ENCODE results near the gene KLF15.

The KLF15 gene

DNA sequence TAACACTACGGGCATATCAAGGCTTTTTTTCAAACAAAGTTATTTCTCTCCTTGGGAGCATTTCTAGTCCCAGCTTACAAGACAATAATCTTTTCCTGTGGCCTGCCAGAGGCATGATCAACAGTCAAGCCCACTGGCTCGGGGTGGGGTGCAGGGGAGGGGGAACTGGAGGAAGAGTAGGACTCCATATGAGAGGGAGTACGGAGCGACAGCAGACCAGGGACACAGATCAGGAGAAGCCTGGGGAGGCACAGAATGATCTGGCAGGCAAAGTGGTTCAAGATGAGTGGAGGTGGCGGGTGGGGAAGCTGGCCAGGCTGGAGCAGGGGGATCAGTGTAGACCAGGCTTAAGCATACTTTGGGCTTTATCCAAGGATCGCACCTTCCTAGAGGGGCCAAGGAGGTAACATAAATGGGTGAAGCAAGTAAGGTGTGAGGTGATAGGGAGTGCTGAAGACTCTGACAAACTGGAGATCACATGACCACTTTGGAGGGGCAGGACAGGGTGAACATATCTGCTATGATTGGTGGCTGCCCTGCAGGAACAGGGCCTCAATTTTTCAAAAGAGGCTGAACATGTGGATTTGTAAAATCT lies 37.4 kb downstream of the KLF15 start:
- no peak for DNase-seq

DNA sequence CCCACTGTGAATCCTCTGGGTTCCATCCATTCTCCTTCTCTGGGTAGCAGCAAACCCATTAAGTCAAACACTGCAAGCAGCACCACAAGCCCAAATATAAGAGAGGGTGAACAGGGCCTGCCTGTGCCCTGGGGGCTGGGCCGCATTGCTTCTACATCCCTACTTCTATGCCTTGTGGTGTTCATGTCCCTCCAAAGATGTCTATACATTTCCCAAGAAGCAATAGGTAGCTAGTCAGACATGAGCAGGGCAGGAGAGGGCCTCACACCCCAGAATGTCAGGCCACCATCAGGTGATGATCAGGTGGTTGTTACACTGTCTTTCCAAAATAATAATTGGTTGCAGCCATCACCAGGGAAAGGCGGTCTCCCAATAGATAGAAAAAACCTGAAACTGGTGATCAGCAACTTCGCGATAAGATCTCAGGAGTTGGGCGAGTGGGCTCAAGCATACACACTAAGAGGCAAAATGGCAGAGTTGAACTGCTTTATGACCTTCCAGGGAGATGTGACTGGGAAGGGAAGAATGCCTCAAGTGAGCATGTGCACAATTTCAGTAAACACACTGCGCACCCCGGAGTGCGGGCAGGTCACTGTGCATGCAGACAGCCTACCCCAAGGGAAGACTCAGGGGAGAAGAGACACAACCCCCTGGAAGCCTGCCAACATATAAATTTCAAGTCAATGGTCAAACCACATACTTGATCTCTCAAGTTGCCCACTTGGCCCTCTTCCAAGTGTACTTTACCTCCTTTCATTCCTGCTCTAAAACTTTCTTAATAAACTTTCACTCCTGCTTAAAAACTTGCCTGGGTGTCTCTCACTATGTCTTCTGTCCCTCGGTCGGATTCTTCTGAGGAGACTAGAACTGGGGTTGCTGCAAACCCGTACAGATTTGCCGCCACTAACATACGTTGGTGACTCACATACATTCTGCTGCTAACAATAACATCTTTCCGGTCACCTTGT lies 39.9 kb downstream of the KLF15 start:
- no peak for DNase-seq

DNA sequence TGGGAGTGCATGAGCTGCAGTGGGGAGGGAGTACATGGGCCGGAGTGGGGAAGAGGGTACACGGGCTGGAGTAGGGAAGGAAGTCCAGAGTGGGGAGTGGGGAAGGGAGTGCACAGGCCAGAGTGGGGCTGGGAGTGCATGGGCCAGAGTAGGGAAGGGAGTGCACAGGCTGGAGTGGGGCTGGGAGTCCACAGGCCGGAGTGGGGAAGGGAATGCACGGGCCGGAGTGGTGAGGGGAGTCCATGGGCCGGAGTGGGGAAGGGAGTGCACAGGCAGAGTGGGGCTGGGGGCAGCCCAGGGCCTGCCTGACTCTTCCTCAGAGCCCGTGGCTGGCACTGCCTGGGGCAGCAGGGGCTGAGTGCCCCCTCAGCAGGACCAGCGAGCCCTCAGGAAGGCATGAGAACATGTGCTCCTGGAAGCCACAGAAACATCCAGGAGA lies 40.7 kb downstream of the KLF15 start:
- DNase-seq: no peak

DNA sequence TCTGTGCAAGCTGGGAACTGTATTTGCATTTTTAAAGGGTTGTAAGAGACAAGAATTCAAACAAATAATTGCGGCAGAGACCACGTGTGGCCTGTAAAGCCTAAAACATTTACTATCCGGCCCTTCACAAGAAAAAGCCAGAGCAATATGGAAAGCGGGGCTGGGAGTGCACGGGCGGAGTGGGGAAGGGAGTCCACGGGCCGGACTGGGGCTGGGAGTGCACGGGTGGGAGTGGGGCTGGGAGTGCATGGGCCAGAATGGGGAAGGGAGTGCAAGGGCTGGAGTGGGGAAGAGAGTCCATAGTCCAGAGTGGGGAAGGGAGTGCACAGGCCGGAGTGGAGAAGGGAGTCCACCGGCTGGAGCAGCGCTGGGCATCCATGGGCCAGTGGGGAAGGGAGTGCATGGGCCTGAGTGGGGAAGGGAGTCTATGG lies 41.2 kb downstream of the KLF15 start:
- DNase-seq: no peak

DNA sequence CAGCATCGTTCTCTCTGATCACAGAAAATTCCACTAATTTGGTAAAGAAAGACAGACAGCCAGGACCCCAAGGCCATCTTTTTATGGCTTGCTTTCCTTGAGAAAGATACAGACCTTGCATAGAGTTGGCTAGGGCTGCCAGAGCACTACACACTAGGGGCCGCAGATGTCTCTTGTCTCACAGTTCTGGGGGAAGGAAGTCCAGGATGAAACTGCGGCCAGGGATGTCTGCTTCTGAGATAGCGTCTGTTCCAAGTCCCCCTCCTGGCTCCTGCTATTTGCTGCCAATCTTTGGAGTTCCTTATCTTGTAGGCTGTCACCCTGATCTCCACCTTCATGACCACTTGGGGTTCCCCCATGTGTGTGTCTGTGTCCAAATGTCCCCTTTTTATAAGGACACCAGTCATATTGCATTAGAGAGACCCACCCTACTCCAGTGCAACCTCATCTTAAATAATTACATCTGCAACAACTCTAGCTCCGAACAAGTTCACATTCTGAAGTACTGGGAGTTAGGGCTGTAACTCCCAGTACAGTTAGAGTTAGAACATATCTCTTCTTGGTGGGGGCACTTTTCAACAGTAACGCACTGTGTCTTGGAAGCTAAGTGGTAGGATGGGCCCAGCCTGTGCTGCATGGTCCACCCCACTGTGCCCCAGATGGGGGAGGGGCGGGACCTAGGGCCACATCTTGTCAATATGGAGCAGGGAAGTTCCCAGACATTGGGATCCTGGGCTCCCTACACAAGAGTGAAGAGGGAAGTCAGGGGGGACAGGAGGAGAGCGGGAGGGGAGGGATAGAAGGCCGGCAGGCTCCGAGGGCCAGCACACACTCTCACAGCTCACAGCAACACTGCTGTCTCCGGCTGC lies 42.2 kb downstream of the KLF15 start:
- no peak for DNase-seq

DNA sequence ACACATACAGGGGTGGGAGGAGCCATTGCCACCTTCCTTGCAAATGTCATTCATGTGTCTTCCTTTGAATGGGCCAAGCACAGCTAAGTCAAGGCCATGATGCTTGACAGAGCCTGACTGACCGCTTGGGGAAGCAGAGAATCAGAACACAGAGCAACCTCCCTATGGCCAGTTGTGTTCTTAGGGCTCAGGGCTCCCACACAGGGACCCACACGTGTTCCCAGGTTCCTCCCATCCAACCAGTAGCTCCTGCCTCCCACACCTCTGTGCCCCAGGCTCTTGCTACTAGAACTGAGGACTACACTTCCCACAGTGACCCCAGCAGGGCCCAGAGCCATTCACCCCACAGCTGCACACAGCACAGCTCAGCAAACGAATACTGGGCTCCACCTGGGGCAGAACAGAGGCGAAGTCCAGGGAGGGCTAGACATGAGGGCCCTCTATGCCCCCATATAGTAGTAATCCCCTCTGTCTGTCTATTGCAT lies 42.9 kb downstream of the KLF15 start:
- DNase-seq: no peak

DNA sequence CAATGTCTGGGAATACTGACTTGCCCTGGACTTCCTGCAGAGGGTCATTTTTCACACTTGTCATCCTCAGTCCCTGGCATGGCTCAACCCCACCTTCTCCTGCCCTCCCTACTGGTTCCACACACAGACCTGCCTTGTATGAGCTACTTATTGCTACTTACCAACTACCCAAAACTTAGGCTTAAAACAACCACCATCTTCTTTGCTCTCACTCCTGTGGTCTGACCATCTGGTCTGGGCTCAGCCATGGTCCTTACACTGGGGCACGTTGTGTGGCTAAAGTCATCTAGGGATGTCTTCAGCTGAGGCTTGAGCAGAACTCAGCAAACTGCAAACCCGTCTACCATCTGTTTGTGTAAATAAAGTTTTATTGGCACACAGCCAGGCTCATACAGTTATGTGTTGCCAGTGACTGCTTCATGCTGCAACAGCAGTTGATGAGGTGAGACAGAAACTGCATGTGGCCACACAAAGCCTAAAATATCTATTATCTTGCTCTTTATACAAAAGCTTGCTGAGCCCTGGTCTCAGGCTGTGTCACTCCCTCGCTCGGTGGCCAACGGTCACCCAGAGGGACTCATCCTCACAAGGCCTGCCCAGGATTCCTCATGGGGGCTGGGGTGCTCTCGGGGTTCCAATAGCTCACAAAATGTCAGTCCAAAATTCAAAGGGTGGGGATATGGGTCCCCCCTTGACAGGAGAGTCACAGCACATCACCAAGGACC lies 43.5 kb downstream of the KLF15 start:
- DNase-seq: peak in 1 of 2 experiments; percentile 16

DNA sequence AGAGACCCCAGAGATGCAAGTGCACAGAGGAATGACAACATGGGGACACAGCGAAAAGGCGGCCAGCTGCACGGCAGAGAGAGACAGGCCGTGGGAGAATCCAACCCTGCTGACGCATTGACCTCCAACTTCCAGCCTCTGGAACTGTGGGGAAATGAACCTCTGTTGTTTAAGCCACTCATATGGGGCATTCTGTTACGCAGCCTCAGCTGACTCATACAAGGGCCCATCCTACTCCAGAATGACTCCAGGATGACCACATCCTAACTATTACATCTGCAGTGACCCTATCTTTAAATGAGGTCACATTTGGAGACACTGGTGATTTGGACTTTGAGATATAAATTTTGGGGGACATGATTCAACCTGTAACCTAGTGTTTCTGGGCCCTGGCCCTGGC lies 44.0 kb downstream of the KLF15 start:
- DNase-seq: no peak

DNA sequence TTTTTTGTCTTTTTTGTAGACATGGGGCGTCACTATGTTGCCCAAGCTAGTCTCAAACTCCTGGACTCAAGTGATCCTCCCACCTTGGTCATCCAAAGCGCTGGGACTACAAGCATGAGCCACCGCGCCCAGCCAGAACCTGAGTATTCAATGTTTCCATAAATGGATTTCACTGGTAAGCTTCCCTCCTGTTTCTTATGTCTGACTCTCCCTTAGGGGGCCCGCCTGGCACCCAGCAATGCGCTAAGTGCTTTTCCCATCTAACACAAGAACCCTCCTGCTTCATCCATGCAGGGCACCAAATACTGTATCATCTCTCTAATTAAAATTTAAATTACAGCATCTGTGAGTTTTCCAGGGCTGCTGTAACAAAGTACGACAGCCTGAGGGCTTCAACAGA lies 44.9 kb downstream of the KLF15 start:
- DNase-seq: no peak

DNA sequence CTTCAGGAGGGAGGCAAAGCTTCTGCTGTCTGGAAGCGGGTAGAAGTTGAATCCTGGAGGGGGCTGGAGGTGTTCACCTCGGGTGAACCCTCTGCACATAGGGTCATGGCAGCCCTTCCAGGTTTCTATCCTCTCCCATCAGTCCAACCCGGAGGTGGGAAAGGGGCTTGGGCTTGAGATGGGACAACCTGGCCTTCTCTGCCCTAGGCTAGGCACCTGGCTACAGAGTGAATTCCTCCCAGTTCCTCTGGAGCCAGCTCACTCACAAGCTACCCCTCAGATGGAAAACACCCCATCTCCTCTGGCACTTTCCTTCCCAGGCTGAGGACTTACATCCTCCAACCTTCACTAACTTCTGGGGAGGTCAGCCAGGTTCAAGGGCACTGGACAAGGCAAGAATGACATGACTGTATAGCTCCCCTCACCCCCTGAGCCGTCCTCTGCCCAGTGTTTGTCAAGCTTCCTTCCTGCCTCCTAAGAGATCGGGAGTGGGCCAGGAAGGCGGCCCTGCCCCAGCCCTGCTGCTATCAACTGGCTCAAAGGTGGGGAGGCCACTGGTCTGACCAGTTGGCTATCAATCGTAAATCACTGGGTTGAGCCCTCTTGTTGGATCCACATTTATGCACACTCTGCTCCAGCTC lies 45.8 kb downstream of the KLF15 start:
- no peak for DNase-seq

DNA sequence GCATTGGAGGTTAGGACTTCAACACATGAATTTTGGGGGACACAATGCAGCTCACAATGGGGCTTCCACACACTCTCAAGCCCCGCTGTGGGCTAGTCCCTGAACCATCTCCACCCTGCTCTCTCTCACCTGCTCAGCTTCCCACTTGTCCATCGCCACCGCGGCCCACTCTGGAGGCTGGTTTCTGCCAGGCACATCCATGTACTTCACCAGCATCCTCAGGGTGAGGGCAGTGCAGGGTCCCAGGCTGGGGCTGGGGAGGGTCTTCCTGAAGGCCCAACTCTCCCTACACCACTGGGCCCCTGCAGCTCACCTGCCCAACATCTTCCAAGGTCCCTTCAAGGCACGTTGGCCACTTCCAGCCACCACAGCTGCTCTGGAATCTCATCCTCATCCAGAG lies 46.4 kb downstream of the KLF15 start:
- no peak for DNase-seq

DNA sequence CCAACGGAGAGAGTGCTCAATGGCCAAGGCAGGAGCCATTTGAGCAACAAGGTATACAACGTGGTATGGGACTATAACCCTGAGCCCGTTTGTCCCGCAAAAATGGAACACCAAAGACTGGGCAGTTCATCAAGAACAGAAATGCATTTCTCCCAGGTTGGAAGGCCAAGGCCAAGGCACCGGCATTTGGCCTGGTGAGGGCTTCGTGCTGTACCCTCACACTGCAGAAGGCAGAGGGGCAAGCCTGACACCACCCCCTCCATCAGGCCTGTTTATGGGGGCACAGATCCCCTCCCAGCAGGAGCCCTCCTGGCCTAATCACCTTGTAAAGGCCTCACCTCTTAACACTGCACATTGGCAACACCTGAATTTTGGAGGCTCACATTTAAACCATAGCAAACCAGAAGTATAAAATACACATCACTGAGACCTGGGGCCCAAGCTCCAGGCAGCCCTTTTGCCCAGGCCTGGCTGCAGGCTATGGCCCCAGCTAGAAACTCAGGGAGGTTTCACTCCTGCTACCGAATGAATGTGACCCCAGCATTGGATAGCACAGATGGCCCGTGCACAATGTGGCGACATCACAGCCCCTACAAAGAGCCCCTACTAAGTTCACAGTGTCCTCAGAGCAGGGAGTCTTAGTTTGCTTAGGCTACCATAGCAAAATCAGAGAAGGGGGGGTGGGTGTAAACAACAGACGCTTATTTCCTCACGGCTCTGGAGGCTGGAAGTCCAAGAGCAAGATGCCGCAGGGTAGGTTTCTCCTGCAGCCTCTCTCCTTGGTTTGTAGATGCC lies 47.1 kb downstream of the KLF15 start:
- DNase-seq: no peak

DNA sequence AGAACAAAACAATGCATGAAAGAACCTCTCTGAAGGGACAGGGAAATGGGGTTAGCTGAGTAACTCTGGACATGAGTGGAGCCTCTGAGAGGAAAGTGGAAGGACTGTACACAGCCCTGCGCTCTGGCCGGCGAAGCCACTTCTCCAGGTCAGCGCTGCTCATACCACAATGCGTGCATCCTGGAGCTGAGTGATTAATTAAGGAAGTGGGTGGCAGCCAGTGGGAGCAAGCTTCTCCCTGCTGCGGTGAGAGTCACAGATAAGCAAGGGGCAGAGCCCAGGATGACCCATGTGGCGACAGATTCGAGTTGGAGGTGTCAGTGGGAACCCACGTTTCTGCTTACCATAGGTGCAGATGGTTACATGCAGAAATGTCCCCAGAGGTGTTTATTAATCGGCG lies 48.0 kb downstream of the KLF15 start:
- no peak for DNase-seq

DNA sequence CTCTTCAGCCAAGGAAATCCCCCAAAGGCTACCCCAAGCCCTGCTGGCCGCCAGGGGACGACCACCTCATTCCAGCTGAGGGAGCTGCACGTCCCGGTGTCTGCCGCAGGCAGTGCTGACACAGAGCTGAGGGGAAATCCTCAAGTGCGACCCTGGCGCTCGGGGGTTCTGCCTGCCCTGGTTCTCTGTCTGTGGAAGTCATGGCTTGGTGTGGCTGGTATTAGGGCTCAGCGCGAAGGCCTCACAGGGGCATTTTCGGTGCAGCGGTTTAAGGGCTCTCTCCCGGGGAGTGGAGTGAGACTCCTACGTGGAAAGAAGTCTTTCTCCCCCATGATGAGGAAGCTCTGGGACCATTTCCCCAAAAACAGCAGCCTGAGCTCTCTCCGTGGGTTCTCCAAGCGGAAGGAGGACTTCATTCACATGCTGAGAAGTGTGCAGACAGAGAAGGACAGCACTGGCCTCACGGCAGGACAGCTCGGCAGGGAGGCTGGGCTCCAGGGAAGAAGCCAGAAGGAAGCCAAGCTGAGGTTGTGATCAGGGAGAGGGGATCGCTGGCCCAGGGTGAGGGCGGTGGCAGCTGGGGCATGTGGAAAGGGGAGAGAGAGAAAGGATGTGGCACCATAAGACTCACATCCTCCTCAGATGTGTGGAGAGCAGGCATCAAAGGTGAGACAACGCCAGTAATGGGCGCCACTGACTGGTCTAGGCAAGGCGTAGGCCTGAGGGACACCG lies 48.6 kb downstream of the KLF15 start:
- no peak for DNase-seq

DNA sequence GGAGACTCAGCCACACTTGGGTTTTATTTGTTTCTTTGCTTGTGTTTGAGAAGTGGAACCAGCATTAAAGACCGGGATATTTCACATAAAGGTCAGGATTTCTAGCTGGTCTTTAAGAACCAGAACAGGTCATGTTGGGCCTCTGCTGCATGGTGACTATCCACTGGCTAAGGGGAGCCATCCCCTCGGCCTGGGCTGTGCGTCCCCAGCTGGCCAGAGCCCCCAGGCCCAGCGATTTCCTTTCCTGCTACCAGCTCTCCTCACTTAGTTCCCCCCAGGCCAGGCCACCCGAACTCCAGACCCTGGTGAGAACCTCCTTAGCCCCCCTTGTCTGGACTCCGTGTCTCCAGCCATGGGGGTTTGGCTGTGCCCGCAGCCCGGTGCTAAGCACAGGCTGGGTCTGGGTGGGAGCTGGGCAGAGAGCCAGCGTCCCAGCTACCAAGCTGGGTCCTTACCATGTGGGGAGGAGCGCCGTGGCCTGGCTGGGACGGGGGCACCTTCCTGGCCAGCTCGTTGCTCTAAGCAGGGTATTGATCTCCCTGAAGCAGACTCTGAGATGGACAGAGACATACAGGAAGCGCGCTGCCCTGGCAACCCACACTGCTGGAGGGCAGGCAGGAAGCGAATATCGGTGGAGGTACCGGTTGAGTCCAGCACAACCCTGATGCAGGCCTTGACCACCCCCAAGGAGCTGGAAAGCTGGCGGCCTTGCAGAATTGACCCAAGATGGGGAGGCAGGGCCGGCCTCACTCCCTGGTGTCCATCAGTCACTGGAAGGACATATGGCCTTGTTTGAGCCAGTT lies 49.4 kb downstream of the KLF15 start:
- DNase-seq: no peak

DNA sequence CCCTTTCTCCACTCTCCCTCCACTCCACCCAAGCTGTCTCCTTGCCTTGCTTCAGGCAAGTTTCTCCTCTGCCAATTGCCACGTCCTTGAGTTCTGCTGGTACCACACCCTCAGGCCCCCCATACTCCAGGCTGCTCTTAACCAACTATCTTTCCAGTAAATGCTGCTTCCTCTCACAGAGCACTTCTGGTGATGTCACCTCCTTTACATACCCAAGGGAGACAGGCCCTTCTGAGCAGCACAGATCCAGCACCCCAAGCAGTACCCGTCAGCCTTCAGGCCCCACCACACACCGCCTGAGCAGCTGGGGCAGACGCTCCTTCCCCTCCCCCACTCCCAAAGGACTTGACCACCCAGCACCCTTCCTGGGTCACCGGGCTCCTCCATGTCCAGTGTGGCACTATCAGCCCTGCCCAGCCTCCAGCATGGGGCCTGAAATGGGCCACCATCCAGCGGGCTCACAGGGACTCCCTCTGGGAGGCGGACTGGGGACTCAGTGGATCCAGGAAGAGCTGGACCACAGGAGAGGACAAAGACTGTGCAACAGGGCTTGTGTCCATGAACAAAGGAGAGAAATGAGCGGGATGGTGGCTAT lies 50.2 kb downstream of the KLF15 start:
- no peak for DNase-seq

DNA sequence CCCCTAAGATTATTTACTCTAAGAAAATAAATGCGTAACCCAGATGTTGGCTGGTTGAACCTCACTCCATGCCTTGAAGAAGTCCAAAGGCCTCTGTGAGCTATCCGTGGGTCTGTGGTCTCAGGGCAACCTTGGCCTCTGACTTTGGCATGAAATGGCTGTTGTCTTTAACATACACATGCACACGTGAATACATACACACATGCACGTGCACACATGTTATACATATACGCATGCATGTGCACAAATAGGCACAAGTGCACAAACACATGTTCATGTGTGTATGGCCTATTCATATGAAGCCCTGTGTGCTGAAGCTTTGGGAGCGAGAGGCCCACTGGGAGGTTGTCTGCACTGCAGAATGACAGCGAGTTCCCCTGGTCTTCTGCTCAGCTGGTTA lies 50.8 kb downstream of the KLF15 start:
- no peak for DNase-seq

DNA sequence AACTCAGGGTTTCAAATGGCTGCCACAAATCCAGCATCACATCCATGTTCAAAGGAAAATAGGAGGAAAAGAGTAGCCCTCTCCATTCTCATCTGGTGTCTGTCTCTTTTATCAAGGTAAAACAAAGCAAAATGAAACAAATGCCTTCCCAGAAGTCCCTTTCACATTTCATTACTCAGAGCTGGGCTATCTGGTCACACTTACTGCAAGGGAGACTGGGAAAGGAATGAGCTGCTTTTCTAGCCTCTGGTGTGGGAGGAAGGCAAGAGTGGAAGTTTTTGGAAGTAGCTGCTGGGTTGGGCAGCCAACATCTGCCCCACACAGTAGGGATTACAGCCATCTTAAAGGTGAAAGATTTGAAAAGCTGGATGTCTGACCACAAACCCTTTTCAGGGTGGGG lies 51.8 kb downstream of the KLF15 start:
- no peak for DNase-seq

DNA sequence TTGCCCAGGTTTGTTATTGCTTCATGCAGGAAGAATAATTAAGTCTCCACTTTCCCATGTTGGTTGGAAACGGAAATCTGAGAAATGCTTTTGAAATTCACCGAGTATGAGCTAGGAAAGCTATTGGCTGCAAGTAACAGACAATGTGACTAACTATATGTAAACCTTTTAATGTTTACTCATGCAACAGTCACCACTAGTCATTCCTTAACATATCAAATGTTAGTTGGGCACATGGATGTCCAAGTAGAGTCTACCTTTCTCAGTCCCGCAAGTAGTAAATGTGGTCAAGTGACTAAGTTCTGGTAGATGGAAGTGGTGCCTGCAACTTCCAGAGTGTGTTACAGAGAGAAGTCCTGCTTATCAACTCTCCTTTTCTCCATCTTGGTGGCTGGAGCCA lies 52.5 kb downstream of the KLF15 start:
- DNase-seq: no peak
